CD8-positive, alpha-beta memory T cell (primary cell): ENCODE results near the gene SORCS2. TPM values are rescaled to one million over a fixed set of nuclear protein-coding genes. Genes with fewer than 3 reads are reported as not detected.

Source experiments
- CTCF ChIA-PET: fragments of 350-600 bp; sonication (Branson Sonifier 250); formaldehyde crosslinking; loops from one replicate; lab custom pipeline; 2021; ENCODE audit warnings: antibody characterized with exemption; lab: Charles Lee
- POLR2A ChIA-PET: fragments of 350-600 bp; sonication (Branson Sonifier 250); formaldehyde crosslinking; loops from one replicate; lab custom pipeline; 2021; ENCODE audit warnings: antibody characterized with exemption; lab: Charles Lee
- DNase-seq, 5 donors: peaks; one replicate each; pipeline versions ENCODE4 v3.0.0 to v3.0.0-alpha.2; 2020 to 2022; ENCODE audit warnings: mixed read lengths in 1 of 5
- H3K27ac ChIP-seq: one replicate; pipeline ENCODE4 v1.7.0; 2013; ENCODE audit warnings: low read depth, mild to moderate bottlenecking, low read length, moderate library complexity
- H3K27me3 ChIP-seq: 2 replicates; pipeline ENCODE4 v1.7.0; 2013; ENCODE audit warnings: low read length, mild to moderate bottlenecking; ENCODE audit not compliant: insufficient read depth, poor library complexity, severe bottlenecking
- H3K36me3 ChIP-seq: 2 replicates; pipeline ENCODE4 v1.7.0; 2013; ENCODE audit warnings: mild to moderate bottlenecking, low read length, moderate library complexity; ENCODE audit not compliant: insufficient read depth
- H3K4me1 ChIP-seq: 2 replicates; pipeline ENCODE4 v1.7.0; 2013; ENCODE audit warnings: mild to moderate bottlenecking, low read length, moderate library complexity; ENCODE audit not compliant: insufficient read depth
- H3K4me3 ChIP-seq: 2 replicates; pipeline ENCODE4 v1.7.0; 2013; ENCODE audit warnings: mild to moderate bottlenecking, low read length
- H3K9me3 ChIP-seq: 2 replicates; pipeline ENCODE4 v1.7.0; 2013; ENCODE audit warnings: mild to moderate bottlenecking, low read length
- H3K27ac Mint-ChIP-seq, 8 donors: one replicate each; pipeline ENCODE4 v1.8.0; 2020 to 2021; ENCODE audit warnings: mixed read lengths in 8 of 8, mild to moderate bottlenecking in 6 of 8, inconsistent platforms in 3 of 8, moderate library complexity in 3 of 8
- H3K27me3 Mint-ChIP-seq, 2 donors: one replicate each; pipeline ENCODE4 v1.8.0; 2020 to 2021; ENCODE audit warnings: mixed read lengths in 2 of 2, mild to moderate bottlenecking in 1 of 2, moderate library complexity in 1 of 2
- H3K36me3 Mint-ChIP-seq, 3 donors: one replicate each; pipeline ENCODE4 v1.8.0; 2020 to 2021; ENCODE audit warnings: mixed read lengths in 3 of 3, inconsistent platforms in 1 of 3, mild to moderate bottlenecking in 1 of 3
- H3K4me1 Mint-ChIP-seq, 3 donors: one replicate each; pipeline ENCODE4 v1.8.0; 2020 to 2021; ENCODE audit warnings: mixed read lengths in 3 of 3, inconsistent platforms in 1 of 3, mild to moderate bottlenecking in 1 of 3
- H3K4me3 Mint-ChIP-seq, 7 donors: one replicate each; pipeline ENCODE4 v1.8.0; 2020 to 2021; ENCODE audit warnings: mixed read lengths in 7 of 7, mild to moderate bottlenecking in 6 of 7, moderate library complexity in 4 of 7, inconsistent platforms in 2 of 7
- H3K9me3 Mint-ChIP-seq, 5 donors: one replicate each; pipeline ENCODE4 v1.8.0; 2020 to 2022; ENCODE audit warnings: mixed read lengths in 5 of 5, mild to moderate bottlenecking in 3 of 5, moderate library complexity in 2 of 5, inconsistent platforms in 1 of 5
- polyA plus RNA-seq: library from polyadenylated mRNA; unstranded; fragments of 300-500 nt; fragmentation: Illumina TruSeq; gene quantifications from one replicate; pipeline ENCODE4 v1.2.3, GENCODE V29; 2021
- total RNA-seq, 2 experiments: library from RNA; stranded (reverse); gene quantifications; one replicate each; pipeline ENCODE4 v1.2.3, GENCODE V29; 2021

The SORCS2 gene
- total and polyA plus RNA-seq, 3 experiments from 2014 or later, result not detected

GRCh38 chr4:7673121-7673520 lies 480.8 kb downstream of the SORCS2 start:
- H3K4me1 ChIP-seq, result no peaks in the 10 kb centered on the region
- H3K9me3 ChIP-seq, result no peaks in the 10 kb centered on the region
- H3K4me3 ChIP-seq, result no peak overlapping the region
- no peak overlapping the region for H3K27ac ChIP-seq
- peak in 1 of 5 donors; percentile 17 for DNase-seq
- Mint-ChIP-seq H3K9me3 (peaks cover 0 to 12% (median 5%) of the 10 kb centered on the region in 5 donors), H3K4me1 (peaks cover 0 to 2% (median 0%) of the 10 kb centered on the region in 3 donors), H3K36me3 (peaks cover 0 to 6% (median 0%) of the 10 kb centered on the region in 3 donors), H3K27me3 (peaks cover 4 to 11% of the 10 kb centered on the region in 2 donors), H3K27ac (no peak overlapping the region), H3K4me3 (no peak overlapping the region)
- H3K36me3 ChIP-seq, result no peaks in the 10 kb centered on the region
- ChIA-PET POLR2A (no interaction called here), CTCF (no interaction called here)
- H3K27me3 ChIP-seq, result no peaks in the 10 kb centered on the region

GRCh38 chr4:7674706-7675105 lies 482.4 kb downstream of the SORCS2 start:
- H3K36me3 Mint-ChIP-seq, result peaks cover 0 to 4% (median 0%) of the 10 kb centered on the region in 3 donors
- Histone ChIP-seq H3K36me3 (no peaks in the 10 kb centered on the region), H3K27me3 (no peaks in the 10 kb centered on the region), H3K4me3 (no peak overlapping the region), H3K9me3 (no peaks in the 10 kb centered on the region), H3K4me1 (no peaks in the 10 kb centered on the region), H3K27ac (no peak overlapping the region)
- POLR2A ChIA-PET, result no interaction called here
- no peak overlapping the region for H3K27ac Mint-ChIP-seq
- H3K9me3 Mint-ChIP-seq, result peaks cover 0 to 12% (median 5%) of the 10 kb centered on the region in 5 donors
- H3K4me1 Mint-ChIP-seq, result no peaks in the 10 kb centered on the region
- peak in 1 of 5 donors; percentile 15 for DNase-seq
- CTCF ChIA-PET, result no interaction called here
- peaks cover 4 to 10% of the 10 kb centered on the region in 2 donors for H3K27me3 Mint-ChIP-seq
- H3K4me3 Mint-ChIP-seq, result no peak overlapping the region

DNA sequence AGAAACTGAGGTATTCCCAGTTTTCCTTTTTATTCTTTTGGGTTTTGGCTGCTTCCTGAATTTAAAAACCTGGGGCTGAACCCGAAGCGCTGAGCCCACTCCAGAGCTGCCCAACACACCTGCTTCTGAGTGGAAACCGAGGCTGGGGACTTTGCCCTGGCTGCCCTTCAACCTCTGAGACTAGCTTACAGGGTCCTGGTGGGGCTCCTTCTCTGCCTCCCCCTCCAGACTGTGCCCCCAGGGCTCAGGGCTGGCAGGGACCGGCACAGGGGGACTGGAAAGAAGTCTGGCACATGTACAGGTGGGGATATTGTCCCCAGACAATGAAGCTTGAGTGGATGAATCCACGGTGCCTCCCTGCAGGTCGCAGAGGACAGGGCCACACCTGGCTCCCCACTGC lies 482.8 kb downstream of the SORCS2 start:
- no peaks in the 10 kb centered on the region for H3K36me3 Mint-ChIP-seq
- DNase-seq, result peak in 1 of 5 donors; percentile 21
- Histone ChIP-seq H3K4me3 (no peak overlapping the region), H3K27me3 (no peaks in the 10 kb centered on the region), H3K4me1 (no peaks in the 10 kb centered on the region), H3K27ac (no peak overlapping the region), H3K36me3 (no peaks in the 10 kb centered on the region), H3K9me3 (no peaks in the 10 kb centered on the region)
- H3K27ac Mint-ChIP-seq, result no peak overlapping the region
- peaks cover 4 to 10% of the 10 kb centered on the region in 2 donors for H3K27me3 Mint-ChIP-seq
- CTCF ChIA-PET, result no interaction called here
- no peak overlapping the region for H3K4me3 Mint-ChIP-seq
- no peaks in the 10 kb centered on the region for H3K4me1 Mint-ChIP-seq
- peaks cover 0 to 12% (median 5%) of the 10 kb centered on the region in 5 donors for H3K9me3 Mint-ChIP-seq
- POLR2A ChIA-PET, result no interaction called here

- Mint-ChIP-seq H3K27me3 (peaks cover 4 to 9% of the 10 kb centered on the region in 2 donors), H3K27ac (peak overlapping the region in 1 of 8 donors; percentile 33), H3K9me3 (peaks cover 0 to 12% (median 5%) of the 10 kb centered on the region in 5 donors), H3K36me3 (no peaks in the 10 kb centered on the region), H3K4me3 (no peak overlapping the region), H3K4me1 (no peaks in the 10 kb centered on the region)
- no peaks in the 10 kb centered on the region for H3K27me3 ChIP-seq
- DNase-seq, result peak in 1 of 5 donors; percentile 45
- H3K27ac ChIP-seq, result no peak overlapping the region
- H3K4me3 ChIP-seq, result no peak overlapping the region
- CTCF ChIA-PET, result no interaction called here
- no peaks in the 10 kb centered on the region for H3K36me3 ChIP-seq
- H3K9me3 ChIP-seq, result no peaks in the 10 kb centered on the region
- H3K4me1 ChIP-seq, result no peaks in the 10 kb centered on the region
- POLR2A ChIA-PET, result no interaction called here
Measured at GRCh38 chr4:7675612-7676320, 483.4 kb downstream of the SORCS2 start.

GRCh38 chr4:7676398-7676922 lies 484.1 kb downstream of the SORCS2 start:
- peak in 1 of 5 donors; percentile 6 for DNase-seq
- peak overlapping the region in 2 of 8 donors; percentile 17 to 33 for H3K27ac Mint-ChIP-seq
- no peaks in the 10 kb centered on the region for H3K36me3 Mint-ChIP-seq
- no peak overlapping the region for H3K4me3 Mint-ChIP-seq
- POLR2A ChIA-PET, result no interaction called here
- Histone ChIP-seq H3K36me3 (no peaks in the 10 kb centered on the region), H3K27ac (no peak overlapping the region), H3K27me3 (no peaks in the 10 kb centered on the region), H3K9me3 (no peaks in the 10 kb centered on the region), H3K4me3 (no peak overlapping the region), H3K4me1 (no peaks in the 10 kb centered on the region)
- peaks cover 0 to 6% (median 2%) of the 10 kb centered on the region in 5 donors for H3K9me3 Mint-ChIP-seq
- H3K4me1 Mint-ChIP-seq, result no peaks in the 10 kb centered on the region
- CTCF ChIA-PET, result no interaction called here
- H3K27me3 Mint-ChIP-seq, result peaks cover 4 to 13% of the 10 kb centered on the region in 2 donors

DNA sequence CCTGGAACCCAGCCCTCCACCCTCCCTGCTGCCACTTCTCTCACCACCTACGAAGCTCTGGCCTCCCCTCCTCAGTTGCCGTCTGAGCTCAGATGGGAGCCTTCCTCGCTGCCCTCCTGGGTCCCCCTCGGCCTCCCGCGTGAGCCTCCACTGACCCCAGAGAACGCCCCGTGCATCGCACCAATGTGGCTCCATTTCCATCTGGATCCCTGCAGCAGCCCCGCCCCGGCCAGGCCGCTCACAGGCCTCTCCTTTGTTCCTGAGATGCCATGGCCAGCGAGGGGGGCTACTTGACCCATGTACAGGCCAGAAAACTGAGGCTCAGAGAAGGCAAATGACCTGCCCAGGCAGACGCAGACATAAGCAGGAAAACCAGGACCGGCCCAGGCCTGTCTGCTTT lies 484.7 kb downstream of the SORCS2 start:
- Histone ChIP-seq H3K36me3 (no peaks in the 10 kb centered on the region), H3K9me3 (no peaks in the 10 kb centered on the region), H3K4me1 (no peaks in the 10 kb centered on the region), H3K4me3 (no peak overlapping the region), H3K27me3 (no peaks in the 10 kb centered on the region), H3K27ac (no peak overlapping the region)
- Mint-ChIP-seq H3K27ac (no peak overlapping the region), H3K4me1 (no peaks in the 10 kb centered on the region), H3K4me3 (no peak overlapping the region), H3K36me3 (no peaks in the 10 kb centered on the region), H3K27me3 (peaks cover 4 to 13% of the 10 kb centered on the region in 2 donors), H3K9me3 (peaks cover 0 to 2% (median 0%) of the 10 kb centered on the region in 5 donors)
- CTCF ChIA-PET, result no interaction called here
- POLR2A ChIA-PET, result no interaction called here
- DNase-seq, result peak in 1 of 5 donors; percentile 8

DNA sequence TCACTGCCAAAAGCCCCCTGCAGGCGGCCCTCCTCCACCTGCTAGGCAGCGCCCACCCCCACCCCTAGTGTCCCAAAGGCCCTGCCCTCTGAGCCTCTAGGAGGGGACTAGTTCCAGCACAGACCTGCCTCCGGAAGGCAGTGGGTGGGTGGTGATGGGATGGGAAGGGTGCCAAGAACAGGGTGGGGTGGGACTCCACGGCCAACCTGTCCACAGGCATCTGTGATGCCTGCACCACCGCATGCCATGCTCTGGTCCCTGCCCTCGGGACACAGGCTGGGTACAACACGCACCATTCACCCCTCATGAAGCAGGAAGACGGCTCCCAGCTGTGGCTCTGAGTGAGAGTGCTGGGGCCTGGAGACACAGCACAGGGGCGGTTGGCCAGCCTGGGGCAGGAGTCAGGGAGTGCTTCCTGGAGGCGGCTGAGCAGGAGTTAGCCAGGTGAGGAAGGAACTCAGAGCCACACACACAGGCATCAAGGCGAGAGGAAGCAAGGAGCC lies 485.5 kb downstream of the SORCS2 start:
- DNase-seq, result peak in 1 of 5 donors; percentile 35
- no peaks in the 10 kb centered on the region for H3K4me1 ChIP-seq
- H3K27me3 Mint-ChIP-seq, result peaks cover 2 to 13% of the 10 kb centered on the region in 2 donors
- peak overlapping the region in 1 of 8 donors; percentile 36 for H3K27ac Mint-ChIP-seq
- no peaks in the 10 kb centered on the region for H3K36me3 Mint-ChIP-seq
- ChIA-PET CTCF (no interaction called here), POLR2A (no interaction called here)
- no peaks in the 10 kb centered on the region for H3K4me1 Mint-ChIP-seq
- H3K4me3 Mint-ChIP-seq, result no peak overlapping the region
- no peak overlapping the region for H3K27ac ChIP-seq
- no peaks in the 10 kb centered on the region for H3K27me3 ChIP-seq
- H3K4me3 ChIP-seq, result no peak overlapping the region
- H3K9me3 Mint-ChIP-seq, result peaks cover 0 to 2% (median 0%) of the 10 kb centered on the region in 5 donors
- H3K9me3 ChIP-seq, result no peaks in the 10 kb centered on the region
- H3K36me3 ChIP-seq, result no peaks in the 10 kb centered on the region

DNA sequence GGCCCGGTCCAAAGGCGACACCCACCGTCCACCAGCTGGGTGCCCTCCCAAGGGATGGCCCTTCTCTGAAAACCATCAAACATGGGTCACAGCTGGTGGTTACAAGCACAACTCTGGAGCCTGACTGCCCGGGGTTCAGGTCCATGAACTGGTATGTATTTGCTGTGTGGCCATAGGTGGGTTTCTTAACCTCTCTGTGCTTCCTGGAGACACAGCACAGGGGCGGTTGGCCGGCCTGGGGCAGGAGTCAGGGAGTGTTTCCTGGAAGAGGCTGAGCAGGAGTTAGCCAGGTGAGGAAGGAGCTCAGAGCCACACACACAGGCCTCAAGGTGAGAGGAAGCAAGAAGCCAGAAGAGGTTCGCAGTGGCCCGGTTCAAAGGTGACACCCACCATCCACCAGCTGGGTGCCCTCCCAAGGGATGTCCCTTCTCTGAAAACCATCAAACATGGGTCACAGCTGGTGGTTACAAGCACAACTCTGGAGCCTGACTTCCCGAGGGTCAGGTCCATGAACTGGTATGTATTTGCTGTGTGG lies 486.0 kb downstream of the SORCS2 start:
- Histone ChIP-seq H3K4me1 (no peaks in the 10 kb centered on the region), H3K36me3 (no peaks in the 10 kb centered on the region), H3K4me3 (no peak overlapping the region), H3K27me3 (no peaks in the 10 kb centered on the region), H3K9me3 (no peaks in the 10 kb centered on the region), H3K27ac (no peak overlapping the region)
- peaks cover 0 to 3% (median 0%) of the 10 kb centered on the region in 5 donors for H3K9me3 Mint-ChIP-seq
- no peaks in the 10 kb centered on the region for H3K4me1 Mint-ChIP-seq
- no peak overlapping the region for H3K4me3 Mint-ChIP-seq
- CTCF ChIA-PET, result no interaction called here
- peaks cover 2 to 13% of the 10 kb centered on the region in 2 donors for H3K27me3 Mint-ChIP-seq
- POLR2A ChIA-PET, result no interaction called here
- no peaks in the 10 kb centered on the region for H3K36me3 Mint-ChIP-seq
- H3K27ac Mint-ChIP-seq, result no peak overlapping the region
- peak in 1 of 5 donors; percentile 43 for DNase-seq
